MM.1S (cell line): ENCODE results near the gene HDAC5.

Experiments used
- EZH2 ChIP-seq: fragments of 300-600 bp; sonication (generic); optimal IDR thresholded peaks from 2 replicates; pipeline ENCODE3; 2017; ENCODE audit warnings: low read depth, mild to moderate bottlenecking, antibody characterized with exemption, low read length, mixed read lengths
- EZH2phosphoT487 ChIP-seq: fragments of 300-600 bp; sonication (generic); IDR thresholded peaks from 2 replicates; pipeline ENCODE4 v1.6.1; 2018; ENCODE audit warnings: antibody characterized with exemption, low read length
- TF ChIP-seq, protein P1 (sequence below): fragments of 300-600 bp; sonication (generic); IDR thresholded peaks from 2 replicates; pipeline ENCODE4 v1.5.1; 2016; ENCODE audit warnings: antibody characterized with exemption, low read length, mixed read lengths

DNA sequence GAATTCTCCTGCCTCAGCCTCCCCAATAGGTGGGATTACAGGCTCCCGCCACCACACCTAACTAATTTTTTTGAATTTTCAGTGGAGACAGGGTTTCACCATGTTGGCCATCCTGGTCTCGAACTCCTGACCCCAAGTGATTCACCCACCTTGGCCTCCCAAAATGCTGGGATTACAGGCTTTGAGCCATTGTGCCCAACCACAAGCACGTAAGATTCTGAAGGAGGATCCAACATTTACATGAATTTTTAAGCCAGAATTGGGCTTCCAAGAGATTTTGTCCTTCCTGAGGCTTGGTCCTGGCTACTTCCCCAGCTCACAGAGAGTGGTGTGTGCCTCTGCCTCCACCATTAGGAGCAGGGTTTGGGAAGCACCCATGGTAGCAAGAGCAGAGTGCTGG lies 41.8 kb downstream of the HDAC5 start:
- TF ChIP-seq, protein P1, sequence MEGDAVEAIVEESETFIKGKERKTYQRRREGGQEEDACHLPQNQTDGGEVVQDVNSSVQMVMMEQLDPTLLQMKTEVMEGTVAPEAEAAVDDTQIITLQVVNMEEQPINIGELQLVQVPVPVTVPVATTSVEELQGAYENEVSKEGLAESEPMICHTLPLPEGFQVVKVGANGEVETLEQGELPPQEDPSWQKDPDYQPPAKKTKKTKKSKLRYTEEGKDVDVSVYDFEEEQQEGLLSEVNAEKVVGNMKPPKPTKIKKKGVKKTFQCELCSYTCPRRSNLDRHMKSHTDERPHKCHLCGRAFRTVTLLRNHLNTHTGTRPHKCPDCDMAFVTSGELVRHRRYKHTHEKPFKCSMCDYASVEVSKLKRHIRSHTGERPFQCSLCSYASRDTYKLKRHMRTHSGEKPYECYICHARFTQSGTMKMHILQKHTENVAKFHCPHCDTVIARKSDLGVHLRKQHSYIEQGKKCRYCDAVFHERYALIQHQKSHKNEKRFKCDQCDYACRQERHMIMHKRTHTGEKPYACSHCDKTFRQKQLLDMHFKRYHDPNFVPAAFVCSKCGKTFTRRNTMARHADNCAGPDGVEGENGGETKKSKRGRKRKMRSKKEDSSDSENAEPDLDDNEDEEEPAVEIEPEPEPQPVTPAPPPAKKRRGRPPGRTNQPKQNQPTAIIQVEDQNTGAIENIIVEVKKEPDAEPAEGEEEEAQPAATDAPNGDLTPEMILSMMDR = no peak
- TF ChIP-seq EZH2 (no peak), EZH2phosphoT487 (no peak)
